HG03045 (cell line): ENCODE data around the gene INPP5A.

Experiments used
- ATAC-seq: cut with Tn5 transposase; IDR thresholded peaks from one replicate; pipeline ENCODE4 v1.9.1; 2021; ENCODE audit warnings: mild to moderate bottlenecking, moderate library complexity; ENCODE audit not compliant: unreplicated experiment

The INPP5A gene

DNA sequence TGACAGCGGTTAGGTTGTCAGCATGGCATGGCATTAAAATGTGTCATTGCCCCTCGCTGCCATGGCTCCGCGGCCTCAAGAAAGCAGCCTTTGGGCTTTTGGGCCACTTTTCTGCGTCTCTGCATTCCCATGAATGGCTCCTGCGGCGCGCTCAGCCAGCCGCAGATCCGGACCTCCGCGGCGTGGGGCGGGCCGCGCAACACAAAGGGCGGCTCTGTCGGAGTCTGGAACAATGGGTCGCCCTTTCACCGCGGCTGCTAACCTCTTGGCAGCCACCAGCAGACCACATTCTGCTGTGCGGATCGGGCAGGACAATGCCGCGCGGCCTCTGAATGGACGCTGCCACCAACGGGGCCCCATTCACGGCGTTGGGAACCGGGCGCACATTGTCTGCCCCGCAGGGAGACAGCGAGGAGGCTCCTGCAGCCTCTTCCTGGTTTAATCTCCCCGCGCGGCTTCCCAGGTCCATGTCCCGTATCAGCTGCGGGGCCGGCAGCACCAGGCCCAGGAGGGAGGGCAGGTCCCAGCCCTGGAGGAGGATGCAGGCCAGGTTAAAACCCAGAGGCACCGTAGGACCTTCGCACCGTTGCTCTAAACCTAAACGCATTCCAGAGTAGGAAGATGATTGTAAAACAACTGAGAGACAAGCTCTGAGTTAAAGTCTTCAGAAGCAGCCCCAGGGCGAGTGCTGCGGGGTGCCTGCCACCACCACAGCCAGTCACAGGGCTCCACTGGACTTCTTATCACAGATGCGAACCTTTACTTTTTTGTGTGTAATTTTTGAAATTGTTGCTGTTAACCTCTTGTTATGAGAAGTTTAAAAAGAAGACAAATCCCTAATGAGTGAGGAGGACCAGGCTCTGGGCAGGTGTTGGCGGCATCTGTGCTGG, 176.8 kb downstream of the INPP5A start:
- no peak for ATAC-seq

DNA sequence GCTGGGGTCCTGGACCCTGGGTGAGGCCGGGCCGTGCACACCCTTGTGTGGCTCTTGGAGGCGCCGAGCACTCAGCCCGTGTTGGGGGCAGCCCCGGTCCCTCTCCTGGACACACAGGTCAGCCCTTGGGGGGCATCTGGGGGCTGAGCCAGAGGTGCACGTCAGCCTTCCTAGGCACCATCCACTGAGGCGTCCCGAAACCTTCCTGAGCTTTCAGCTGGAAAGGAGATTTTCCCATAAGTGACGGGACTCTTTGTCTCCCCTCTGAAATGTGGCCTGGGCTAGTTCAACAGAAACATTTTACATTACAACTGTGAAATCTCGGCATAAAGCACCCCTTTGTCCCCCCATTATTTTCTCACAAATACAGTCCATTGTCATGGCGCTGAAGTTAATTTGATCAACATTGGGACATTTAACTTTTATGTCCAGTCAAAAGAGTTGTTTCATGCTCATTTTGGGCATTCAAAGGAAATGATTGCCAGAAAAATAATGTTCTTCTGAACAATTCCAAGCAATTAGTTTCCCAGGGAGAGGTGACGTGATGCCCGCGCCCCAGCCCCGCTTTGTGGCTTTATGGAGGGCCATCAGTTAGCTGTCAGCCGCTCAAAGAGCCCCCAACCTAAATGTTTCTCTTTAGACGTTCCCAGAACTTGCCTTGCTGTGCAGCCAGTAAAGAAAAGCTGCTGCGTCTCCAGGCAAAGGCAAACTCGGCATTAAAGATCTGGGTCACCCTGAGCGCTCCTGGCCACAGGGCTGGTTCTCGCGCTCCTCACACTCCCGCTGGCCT, 177.6 kb downstream of the INPP5A start:
- ATAC-seq: no peak

DNA sequence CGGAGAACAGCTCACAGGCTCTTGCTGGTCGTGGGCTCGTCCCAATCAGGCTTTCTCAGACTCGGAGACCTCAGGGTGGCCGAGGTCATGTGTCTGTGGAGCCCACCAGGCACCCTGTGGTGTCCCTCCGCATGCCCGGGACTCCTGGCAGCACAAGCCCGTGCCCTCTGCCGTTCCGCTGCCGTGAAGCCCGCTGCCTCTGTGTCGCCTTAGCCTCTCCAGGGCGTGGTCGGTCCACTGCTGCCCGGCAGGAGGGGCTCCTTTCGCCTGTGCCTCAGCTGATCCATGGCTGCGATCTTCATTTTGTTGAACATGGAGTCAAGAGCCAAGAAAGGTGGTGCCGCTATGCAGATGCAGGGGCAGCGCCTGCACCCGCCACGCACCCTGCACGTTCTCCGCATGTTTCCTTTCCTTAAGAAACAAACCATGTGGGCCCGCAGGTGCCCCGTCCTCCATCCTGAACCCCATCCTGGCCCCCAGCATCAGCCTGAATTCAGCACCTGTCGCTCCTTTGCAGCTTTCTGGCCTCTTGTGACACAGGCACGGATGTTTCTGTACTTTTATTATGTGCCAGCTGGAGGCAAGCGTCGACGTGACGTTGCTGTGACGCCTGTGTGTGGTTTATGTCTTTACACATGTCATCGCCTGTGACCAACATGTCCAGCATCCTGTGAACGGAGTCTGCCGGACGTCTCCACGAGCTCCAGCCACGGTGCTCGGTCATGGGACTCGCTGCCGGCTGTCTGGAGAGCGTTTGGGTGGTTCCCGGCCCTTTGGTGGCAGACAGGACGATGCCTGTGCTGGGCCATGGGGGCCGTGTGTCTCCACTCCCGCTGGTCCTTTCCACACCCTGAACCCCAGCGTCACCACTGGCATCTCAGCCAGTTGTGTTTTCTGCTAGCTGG, 178.4 kb downstream of the INPP5A start:
- ATAC-seq: no peak

DNA sequence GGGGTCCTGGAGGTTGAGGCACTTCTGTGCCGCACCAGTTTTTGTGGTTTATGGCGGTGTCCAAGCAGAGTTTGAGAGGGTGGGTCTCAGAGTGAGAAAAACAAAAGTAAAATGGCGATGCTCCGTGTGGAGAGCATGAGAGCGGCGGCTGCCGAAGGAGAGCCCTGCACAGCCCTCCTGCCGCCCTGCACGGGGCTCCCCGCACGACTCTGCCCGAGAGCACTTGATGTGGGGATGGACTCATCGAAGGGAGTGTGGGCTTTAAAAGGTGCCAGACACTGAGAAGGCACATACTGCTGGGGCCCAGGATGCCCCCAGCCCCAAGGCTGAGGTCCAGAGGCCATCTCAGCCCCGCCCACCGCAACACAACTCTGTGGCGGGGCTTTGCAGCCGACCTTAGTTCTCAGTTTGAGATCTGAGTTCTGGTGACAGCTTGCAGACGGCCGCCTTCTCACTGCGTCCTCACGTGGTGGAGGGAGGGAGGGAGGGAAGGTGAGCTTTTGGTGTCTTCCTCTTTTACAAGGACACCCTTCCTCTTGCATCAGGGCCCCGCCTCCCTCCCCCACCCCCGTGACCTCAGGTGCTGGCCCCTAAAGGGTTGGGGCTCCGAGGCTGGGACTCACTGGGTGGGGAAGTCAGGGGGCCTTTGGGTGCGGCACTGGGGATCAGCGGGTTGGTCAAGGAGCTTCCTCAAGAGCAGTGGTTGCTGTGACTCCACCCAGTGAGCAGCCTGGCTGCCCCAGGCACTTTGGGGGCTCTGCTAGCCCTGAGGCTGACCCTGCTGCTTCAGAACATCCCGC, 179.3 kb downstream of the INPP5A start:
- ATAC-seq: no peak

DNA sequence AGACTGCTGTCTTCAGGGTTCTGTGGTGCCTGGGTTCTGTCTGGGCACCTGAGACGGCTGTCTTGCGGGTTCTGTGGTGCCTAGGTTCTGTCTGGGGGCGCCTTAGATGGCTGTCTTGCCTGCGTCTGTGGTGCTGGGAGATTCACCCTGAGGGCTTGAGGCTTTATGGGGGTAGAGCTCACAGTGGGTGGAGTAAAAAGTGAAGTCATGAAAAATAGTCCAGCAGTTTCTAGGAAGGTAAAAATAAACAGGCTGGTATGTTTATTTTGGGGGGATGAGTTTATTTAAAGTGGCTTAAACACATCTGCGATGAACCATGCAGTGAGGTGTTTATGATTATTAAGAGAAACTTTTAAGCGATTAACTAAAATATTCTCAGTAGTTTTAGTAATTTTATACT, 184.1 kb downstream of the INPP5A start:
- no peak for ATAC-seq

DNA sequence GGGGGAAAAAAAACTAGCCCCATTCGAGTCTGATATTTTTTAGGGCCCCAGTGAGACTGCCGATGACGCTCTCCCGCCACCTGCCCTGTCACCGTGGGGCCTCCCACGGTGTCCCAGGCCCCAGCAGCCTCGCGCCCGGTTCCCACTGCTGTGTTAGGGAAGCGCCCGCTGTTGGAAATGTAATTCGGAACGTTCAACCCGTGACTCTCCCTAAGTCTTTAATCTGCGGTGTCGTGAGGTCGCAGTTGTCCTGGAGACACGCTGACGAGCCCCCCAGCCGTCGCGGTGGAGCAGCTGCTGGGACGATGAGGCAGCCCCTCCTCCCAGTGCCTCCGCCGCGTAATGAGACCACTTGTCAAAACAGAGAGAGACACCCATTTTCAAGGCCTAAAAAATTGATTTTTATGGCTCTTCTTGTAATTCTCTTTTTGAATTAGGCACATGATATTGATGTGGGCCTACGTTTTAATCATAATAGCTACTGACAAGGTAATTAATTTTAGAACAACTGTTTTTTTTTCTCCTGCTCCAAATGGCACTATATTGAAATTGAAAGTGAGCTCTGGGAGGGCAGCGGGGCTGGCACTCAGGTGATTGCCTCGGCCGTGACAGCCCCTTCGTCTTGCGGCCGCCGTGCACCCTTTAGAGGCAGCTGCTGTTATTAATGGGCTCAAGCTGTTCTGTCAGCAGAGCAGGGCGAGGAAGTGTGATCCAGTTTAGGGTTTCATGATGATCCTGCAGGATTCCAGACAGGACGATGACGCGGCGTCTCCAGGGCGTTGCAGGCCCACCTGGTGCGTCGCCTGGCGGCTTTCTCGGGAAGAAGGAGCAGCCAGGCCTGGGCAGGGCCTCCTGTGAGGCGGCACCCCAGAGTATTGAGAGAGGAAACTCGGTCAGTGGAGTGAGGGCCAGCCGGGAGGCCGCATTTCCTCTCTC, 185.1 kb downstream of the INPP5A start:
- no peak for ATAC-seq

DNA sequence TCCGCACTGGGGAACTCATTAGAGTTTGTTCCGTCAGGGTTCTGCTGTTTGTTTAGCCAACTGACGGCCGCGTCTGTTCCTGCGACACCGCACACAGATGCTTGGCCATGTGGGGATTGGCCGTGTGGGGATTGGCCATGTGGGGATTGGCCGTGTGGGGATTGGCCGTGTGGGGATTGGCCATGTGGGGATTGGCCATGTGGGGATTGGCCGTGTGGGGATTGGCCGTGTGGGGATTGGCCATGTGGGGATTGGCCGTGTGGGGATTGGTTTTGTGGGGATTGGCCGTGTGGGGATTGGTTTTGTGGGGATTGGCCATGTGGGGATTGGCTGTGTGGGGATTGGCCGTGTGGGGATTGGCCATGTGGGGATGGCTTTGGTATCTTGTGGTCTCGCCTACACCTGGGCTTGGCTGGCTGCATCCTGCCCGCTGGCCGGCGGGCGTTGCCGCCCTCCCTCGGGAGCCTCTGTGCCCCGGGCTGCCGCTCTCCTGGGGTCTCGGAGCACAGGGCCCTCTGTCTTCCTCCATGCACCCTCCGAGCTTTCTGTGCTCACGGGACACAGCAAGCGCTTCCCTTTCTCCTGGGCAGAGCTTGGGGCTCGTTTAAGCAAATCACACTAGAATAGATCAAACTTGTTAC, 185.9 kb downstream of the INPP5A start:
- ATAC-seq: no peak

DNA sequence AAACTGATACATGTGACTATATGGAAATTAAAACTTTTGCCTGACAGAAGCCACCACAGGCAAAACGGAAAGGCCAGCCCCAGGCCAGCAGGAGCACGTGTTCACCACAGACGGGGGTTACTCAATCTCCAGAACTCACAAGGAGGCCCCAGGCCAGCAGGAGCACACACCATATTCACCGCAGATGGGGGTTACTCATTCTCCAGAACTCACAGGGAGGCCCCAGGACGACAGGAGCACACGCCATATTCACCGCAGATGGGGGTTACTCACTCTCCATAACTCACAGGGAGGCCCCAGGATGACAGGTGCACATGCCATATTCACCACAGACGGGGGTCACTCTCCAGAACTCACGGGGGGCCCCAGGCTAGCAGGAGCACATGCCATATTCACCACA, 186.9 kb downstream of the INPP5A start:
- no peak for ATAC-seq

DNA sequence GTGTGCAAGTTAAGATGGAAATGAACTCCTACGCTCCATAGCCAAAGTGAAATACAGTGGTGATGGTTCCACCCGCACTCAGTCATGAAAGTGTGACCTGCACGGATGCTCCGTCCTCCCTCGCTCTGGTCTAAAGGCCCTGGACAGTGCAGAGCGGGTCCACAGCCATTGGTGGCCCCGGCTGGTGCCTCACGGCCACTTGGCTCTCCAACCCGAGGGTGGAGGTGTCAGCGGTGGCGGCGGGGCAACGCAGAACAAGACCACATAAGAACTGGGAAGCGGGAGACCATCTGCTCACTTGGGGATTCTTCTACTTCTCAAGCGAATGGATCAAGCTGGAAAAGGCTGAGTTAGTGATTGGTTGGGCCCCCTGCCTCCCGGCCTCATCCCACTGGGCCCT, 187.6 kb downstream of the INPP5A start:
- no peak for ATAC-seq

DNA sequence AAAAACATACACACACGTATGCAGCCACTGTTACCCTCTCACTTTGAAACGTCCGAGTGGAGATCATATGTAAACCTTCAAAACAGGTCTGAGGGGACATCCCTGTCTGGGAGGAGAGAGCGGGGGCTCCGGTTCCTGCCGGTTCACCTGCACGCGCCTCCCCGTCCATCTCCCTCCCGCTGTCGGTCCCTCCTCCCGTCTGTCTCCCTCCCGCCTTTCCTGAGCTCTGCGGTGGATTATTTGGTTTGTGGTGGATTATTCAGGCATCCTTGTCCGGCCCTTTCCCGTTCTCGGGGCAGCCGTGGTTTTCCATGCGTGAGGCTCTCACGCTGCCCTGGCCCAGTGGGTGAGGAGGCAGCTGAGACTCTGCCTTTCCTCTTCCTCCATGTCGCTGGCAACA, 188.6 kb downstream of the INPP5A start:
- no peak for ATAC-seq

DNA sequence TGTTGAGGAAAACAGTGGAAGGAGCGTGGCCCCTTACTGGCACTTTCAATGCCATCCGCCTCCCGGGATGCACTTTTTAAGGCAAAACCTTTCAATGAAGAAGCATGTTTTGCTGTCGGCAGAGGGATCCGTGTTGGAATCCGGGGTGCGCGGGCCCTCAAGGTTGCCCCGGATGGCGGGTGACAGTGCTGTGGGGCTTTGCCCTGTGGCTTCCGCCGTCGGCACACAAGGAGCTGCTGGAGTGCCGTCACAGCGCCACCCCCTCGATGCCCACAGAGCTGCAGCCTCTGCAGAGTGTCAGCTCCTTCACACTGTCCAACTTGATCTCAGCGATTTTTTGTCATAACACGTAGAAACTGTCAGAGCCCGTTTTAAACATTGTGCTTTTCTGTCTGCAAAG, 189.4 kb downstream of the INPP5A start:
- ATAC-seq: no peak

DNA sequence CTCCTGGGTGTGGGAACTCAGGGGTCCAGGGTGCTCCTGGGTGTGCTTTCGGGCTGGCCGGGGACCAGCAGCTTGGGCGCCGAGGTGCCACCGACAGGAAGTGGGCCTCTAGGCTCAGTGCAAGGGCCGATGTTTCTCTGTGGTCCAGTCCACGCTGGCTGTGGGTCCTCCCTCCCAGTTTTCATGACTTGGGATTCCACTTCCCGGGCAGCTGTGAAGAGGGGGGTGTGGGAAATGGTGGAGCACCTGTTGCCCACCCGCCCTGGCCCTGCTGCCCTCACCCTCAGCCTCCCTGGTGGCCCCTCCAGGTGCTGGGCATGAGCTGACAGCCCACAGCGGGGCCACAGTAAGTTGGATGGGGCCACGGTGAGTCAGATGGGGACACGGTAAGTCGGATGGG, 189.8 kb downstream of the INPP5A start:
- ATAC-seq: no peak

DNA sequence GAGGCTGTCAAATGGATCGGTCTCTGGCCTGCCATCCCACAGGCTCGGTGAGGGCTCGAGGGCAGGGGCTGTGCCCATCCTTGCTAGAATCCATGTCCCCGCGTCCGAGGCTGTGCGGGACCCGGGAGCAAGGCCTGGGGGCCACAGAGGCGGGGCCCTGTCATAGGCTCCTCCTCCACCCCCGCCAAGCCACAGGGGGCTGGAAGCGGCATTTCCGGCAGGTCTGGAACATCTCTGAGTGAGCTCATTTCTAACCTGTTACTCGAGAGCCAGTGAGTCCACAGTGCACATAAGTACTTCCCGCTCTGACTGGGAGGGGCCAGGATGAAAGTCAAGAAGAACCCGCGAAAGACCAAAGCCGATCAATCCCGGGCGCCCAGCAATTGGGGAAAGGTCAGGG, 190.7 kb downstream of the INPP5A start:
- ATAC-seq: no peak

DNA sequence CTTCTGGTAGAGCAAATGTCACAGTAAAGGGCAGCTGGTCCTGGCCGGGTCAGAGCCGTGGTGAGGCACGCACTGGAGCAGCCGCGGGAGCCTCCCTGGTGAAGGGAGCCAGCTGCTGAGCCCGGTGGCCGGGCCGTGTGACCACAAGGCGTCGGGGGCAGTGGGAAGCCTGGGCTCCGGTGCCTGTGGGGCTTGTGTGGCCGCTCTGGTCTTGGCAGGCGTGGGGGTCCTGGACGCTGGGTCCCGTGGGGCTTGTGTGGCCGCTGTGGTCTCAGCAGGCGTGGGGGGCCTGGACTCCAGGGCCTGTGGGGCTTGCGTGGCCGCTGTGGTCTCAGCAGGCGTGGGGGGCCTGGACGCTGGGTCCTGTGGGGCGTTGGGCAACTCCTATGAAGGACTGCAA, 191.2 kb downstream of the INPP5A start:
- no peak for ATAC-seq

DNA sequence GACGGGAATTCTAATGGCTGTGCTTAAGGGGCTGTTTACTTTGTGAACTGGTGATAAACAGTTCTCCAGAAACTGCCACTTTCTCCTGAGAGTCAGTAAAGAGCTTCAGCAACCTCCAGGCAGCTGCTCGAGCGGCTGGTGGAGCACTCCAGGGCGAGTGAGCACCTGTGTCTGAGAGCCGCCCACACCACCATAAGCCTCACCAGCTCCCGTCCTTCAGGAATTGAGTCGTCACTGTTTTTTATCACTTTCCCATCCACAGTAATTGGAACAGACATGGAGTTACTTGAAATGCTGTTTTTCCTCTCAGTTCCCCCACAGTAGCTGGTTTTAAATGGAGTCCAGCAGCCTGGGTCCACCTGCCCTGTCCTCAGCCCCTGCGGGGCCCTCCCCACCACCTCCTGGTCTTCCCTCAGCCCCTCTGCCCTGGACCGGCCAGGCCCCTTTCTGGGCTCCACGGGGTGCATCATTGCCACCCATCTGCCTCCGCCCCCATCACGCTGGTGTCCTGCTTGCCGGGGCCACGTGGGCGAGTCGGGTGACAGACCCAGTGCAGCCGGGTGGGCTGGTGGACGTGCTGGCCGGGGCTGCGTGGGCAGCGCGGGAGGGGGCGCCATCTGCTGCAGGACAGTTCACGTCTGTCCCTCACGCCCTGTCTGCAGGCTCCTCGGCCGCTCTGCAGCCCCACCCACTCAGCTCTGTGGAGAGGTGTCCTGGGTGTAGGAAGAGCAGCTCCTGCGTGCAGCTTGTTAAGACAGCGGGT, 192.4 kb downstream of the INPP5A start:
- no peak for ATAC-seq

DNA sequence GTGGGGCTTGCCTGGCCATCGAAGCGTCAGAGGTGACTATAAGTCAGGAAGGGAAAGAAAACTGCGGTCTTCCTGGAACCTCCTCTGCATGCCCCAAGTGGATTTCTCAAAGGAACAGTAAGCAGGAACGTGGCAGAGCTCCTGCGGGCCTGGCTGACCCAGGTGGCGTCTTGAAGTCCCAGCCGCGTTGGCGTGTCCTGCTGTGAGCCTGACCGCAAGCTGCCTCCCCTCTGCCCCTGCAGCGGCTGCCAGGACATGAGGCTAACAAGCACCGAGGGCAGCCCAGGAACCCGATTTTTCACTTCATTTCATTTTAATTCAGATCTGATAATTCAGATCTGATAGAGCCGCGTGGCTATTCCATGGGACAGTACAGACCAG, 193.0 kb downstream of the INPP5A start:
- ATAC-seq: no peak

DNA sequence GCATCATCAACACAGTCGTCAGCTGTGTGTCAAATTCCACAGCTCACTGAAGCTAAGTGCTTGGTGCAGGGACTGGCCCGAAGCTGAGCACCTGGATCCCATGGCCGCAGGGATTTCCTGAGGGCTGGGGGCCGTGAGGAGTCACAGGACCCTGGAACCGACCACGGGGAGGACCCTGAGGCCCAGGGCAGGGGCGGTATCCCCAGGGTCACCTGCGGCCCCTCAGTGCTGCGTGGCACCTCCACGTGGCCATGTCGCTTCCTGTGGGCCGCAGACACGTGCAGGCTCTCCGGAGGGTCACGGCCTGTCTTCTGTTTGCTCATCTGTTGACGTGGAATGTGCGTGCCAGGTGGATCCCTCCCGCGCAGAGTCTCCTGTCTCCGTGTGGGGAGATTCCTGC, 194.9 kb downstream of the INPP5A start:
- ATAC-seq: no peak

DNA sequence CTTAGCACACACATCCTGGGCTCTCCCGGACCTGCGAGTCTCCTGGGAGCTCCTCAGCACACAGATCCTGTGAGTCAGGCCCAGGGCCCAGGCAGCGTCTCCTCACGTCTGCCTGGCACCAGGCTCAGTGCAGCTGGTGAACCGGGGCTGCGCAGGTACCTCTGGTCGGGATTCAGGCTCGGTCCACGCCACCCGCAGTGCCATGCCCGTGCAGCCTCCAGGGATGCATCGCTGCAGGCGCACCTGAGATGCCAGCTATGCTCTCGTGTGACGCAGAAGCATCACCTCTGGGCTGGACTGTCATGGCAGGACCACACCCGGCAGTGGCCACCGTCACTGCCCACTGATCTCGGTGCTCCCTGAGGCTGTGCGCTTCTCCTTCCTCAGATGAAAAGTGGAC, 196.3 kb downstream of the INPP5A start:
- no peak for ATAC-seq
